RWPE1 (cell line): ENCODE measurements around the gene ISL1.

Experiments
- CTCF ChIA-PET: fragments of 350-600 bp; sonication (Branson Sonifier 250); formaldehyde crosslinking; extraction: SDS; loops from one replicate; lab custom pipeline; 2021; lab: Yijun Ruan, JAX
- POLR2A ChIA-PET: fragments of 400-600 bp; formaldehyde crosslinking; extraction: SDS; loops from one replicate; lab custom pipeline; 2020; ENCODE audit warnings: antibody characterized with exemption; ENCODE audit not compliant: low non-redundant PET; lab: Yijun Ruan, JAX
- DNase-seq: peaks from one replicate; pipeline ENCODE4 v3.0.0; 2012; ENCODE audit warnings: low spot score
- H3K27ac ChIP-seq: fragments of 450-650 bp; 2 replicates; pipeline ENCODE4 v1.5.1; 2017
- CTCF ChIP-seq: fragments of 450-650 bp; conservative IDR thresholded peaks from 2 replicates; pipeline ENCODE4 v1.5.1; 2017; ENCODE audit warnings: low read depth, mild to moderate bottlenecking

ISL1 gene

GRCh38 chr5:51373880-51374523 is 9.2 kb upstream of the ISL1 start:
- H3K27ac ChIP-seq = no peak overlapping the region
- POLR2A ChIA-PET = no interaction called here
- CTCF ChIA-PET = no interaction called here
- DNase-seq = no peak
- no peak for TF ChIP-seq CTCF

- no peak for TF ChIP-seq CTCF
- H3K27ac ChIP-seq = no peak overlapping the region
- ChIA-PET POLR2A (no interaction called here), CTCF (no interaction called here)
- DNase-seq = no peak
These were observed 8.2 kb upstream of the ISL1 start for GRCh38 chr5:51375084-51375483.

- ChIA-PET CTCF (interaction anchor here (0.6 kb wide), 1 partner anchor 236 kb away, joined by 3 read pairs; no protein-coding TSS in a partner anchor), POLR2A (no interaction called here)
- DNase-seq = no peak
- no peak for TF ChIP-seq CTCF
- H3K27ac ChIP-seq = no peak overlapping the region
These were observed 6.7 kb upstream of the ISL1 start for GRCh38 chr5:51376509-51376908.

GRCh38 chr5:51377151-51378060 is 5.8 kb upstream of the ISL1 start:
- no peak for DNase-seq
- TF ChIP-seq CTCF = no peak
- ChIA-PET CTCF (no interaction called here), POLR2A (no interaction called here)
- H3K27ac ChIP-seq = peak overlapping the region; percentile 89

GRCh38 chr5:51378061-51378409 is 5.2 kb upstream of the ISL1 start:
- CTCF ChIA-PET = no interaction called here
- POLR2A ChIA-PET = no interaction called here
- H3K27ac ChIP-seq = peak overlapping the region; percentile 89
- no peak for DNase-seq
- TF ChIP-seq CTCF = no peak

- CTCF ChIA-PET = interaction anchor here (0.5 to 0.9 kb wide), 2 partner anchors 229 to 479 kb away, joined by 3 read pairs; no protein-coding TSS in a partner anchor
These were observed 4.6 kb upstream of the ISL1 start for GRCh38 chr5:51378448-51379330.

More at GRCh38 chr5:51378448-51379330, 4.6 kb upstream of the ISL1 start:
- no peak for TF ChIP-seq CTCF
- peak; percentile 39 for DNase-seq
- H3K27ac ChIP-seq = peak overlapping the region; percentile 89
- POLR2A ChIA-PET = no interaction called here
